HG02870 (cell line): ENCODE data around the gene ACTMAP.
A peak's percentile ranks its signal among the peaks of the same experiment; 100 is the strongest.
"Not testable (repeated sequence)": the region's sequence is repeated elsewhere in the genome, so short reads cannot be mapped to it uniquely, and the experiment has no call there.

Source experiments
- ATAC-seq: cut with Tn5 transposase; IDR thresholded peaks from one replicate; pipeline ENCODE4 v1.9.1; 2021; ENCODE audit warnings: mild to moderate bottlenecking, moderate library complexity; ENCODE audit not compliant: unreplicated experiment

ACTMAP gene

GRCh38 chr19:40750058-40750873, at the start of gene ACTMAP:
ACTMAP (minus strand) TSS chr19:40750477; CDS start chr19:40749803, 674 bp downstream.
- ATAC-seq = peak; percentile 89

- no peak for ATAC-seq
Observed at GRCh38 chr19:40799558-40800338, 49.5 kb upstream of the ACTMAP start.

GRCh38 chr19:40798683-40799557, 48.6 kb upstream of the ACTMAP start, which contains the start of gene EGLN2:
EGLN2 (plus strand) TSS chr19:40799191; CDS start chr19:40800573, 1,382 bp downstream.
- peak; percentile 71 for ATAC-seq

GRCh38 chr19:40797963-40798682, 47.8 kb upstream of the ACTMAP start:
- no peak for ATAC-seq

GRCh38 chr19:40797166-40797962, 47.1 kb upstream of the ACTMAP start:
- ATAC-seq = no peak

GRCh38 chr19:40791996-40792395, 41.7 kb upstream of the ACTMAP start:
- ATAC-seq = no peak

- ATAC-seq = no peak
Observed at GRCh38 chr19:40791349-40791748, 41.1 kb upstream of the ACTMAP start.

GRCh38 chr19:40786060-40787037, 36.1 kb upstream of the ACTMAP start:
- ATAC-seq = no peak

GRCh38 chr19:40785526-40785925, 35.2 kb upstream of the ACTMAP start:
- ATAC-seq = no peak

GRCh38 chr19:40784146-40784545, 33.9 kb upstream of the ACTMAP start:
- ATAC-seq = not testable (repeated sequence)

GRCh38 chr19:40783711-40784110, 33.4 kb upstream of the ACTMAP start:
- ATAC-seq = no peak

- ATAC-seq = no peak
Observed at GRCh38 chr19:40781140-40781539, 30.9 kb upstream of the ACTMAP start.

GRCh38 chr19:40780582-40780981, 30.3 kb upstream of the ACTMAP start:
- no peak for ATAC-seq

GRCh38 chr19:40778706-40779284, 28.5 kb upstream of the ACTMAP start:
- no peak for ATAC-seq

- peak; percentile 51 for ATAC-seq
Observed at GRCh38 chr19:40777937-40778705, 27.8 kb upstream of the ACTMAP start, which contains the start of gene RAB4B. RAB4B (plus strand) TSS chr19:40778247; CDS start chr19:40778376, 129 bp downstream.

- no peak for ATAC-seq
Observed at GRCh38 chr19:40777645-40777936, 27.3 kb upstream of the ACTMAP start.

GRCh38 chr19:40776932-40777644, 26.8 kb upstream of the ACTMAP start:
- peak; percentile 62 for ATAC-seq
